HG02884 (cell line): ENCODE results near the gene NBEAL2.

ENCODE experiments used
- ATAC-seq: cut with Tn5 transposase; IDR thresholded peaks from one replicate; pipeline ENCODE4 v1.9.1; 2021; ENCODE audit warnings: mild to moderate bottlenecking, moderate library complexity; ENCODE audit not compliant: unreplicated experiment

NBEAL2 gene

GRCh38 chr3:46986782-46987310 lies 7.4 kb downstream of the NBEAL2 start:
- ATAC-seq, result no peak

- peak; percentile 7 for ATAC-seq
These were observed 7.9 kb downstream of the NBEAL2 start for GRCh38 chr3:46987319-46987742.

GRCh38 chr3:46987743-46988401 lies 8.4 kb downstream of the NBEAL2 start:
- ATAC-seq, result peak; percentile 64

- no peak for ATAC-seq
These were observed 9.2 kb downstream of the NBEAL2 start for GRCh38 chr3:46988616-46989015.

- no peak for ATAC-seq
These were observed 9.8 kb downstream of the NBEAL2 start for GRCh38 chr3:46989146-46989810.

- ATAC-seq, result no peak
These were observed 11.3 kb downstream of the NBEAL2 start for GRCh38 chr3:46990573-46991374.

- ATAC-seq, result no peak
These were observed 12.1 kb downstream of the NBEAL2 start for GRCh38 chr3:46991406-46992165.

- ATAC-seq, result no peak
These were observed 12.8 kb downstream of the NBEAL2 start for GRCh38 chr3:46992231-46992630.

- ATAC-seq, result no peak
These were observed 13.8 kb downstream of the NBEAL2 start for GRCh38 chr3:46993292-46993691.

GRCh38 chr3:46993986-46994385 lies 14.5 kb downstream of the NBEAL2 start:
- no peak for ATAC-seq

GRCh38 chr3:46994801-46995731 lies 15.6 kb downstream of the NBEAL2 start:
- ATAC-seq, result no peak

GRCh38 chr3:46995901-46996562 lies 16.6 kb downstream of the NBEAL2 start:
- ATAC-seq, result no peak

- ATAC-seq, result no peak
These were observed 17.4 kb downstream of the NBEAL2 start for GRCh38 chr3:46996689-46997452.

GRCh38 chr3:46997453-46998091 lies 18.1 kb downstream of the NBEAL2 start:
- ATAC-seq, result no peak

- no peak for ATAC-seq
These were observed 18.8 kb downstream of the NBEAL2 start for GRCh38 chr3:46998121-46998851.

GRCh38 chr3:46998852-46999515 lies 19.5 kb downstream of the NBEAL2 start:
- no peak for ATAC-seq
